NT2/D1 (cell line): Measurements from ENCODE around the gene BECN2.

Source experiments
- DNase-seq: peaks from one replicate; pipeline ENCODE4 v3.0.0-alpha.2; 2011; ENCODE audit warnings: low read depth, low spot score
- H3K27me3 ChIP-seq: 2 replicates; pipeline ENCODE4 v1.6.0; 2011; ENCODE audit warnings: mild to moderate bottlenecking; ENCODE audit not compliant: insufficient read length, insufficient read depth
- H3K36me3 ChIP-seq: 2 replicates; pipeline ENCODE4 v1.6.1; 2011; ENCODE audit warnings: mild to moderate bottlenecking, low read length, mixed read lengths; ENCODE audit not compliant: insufficient read depth, insufficient read length
- H3K4me1 ChIP-seq: 2 replicates; pipeline ENCODE4 v1.5.1; 2011; ENCODE audit not compliant: insufficient read depth, insufficient read length
- H3K4me3 ChIP-seq: 2 replicates; pipeline ENCODE4 v1.5.1; 2011; ENCODE audit warnings: low read depth; ENCODE audit not compliant: insufficient read length
- H3K9ac ChIP-seq: 2 replicates; pipeline ENCODE4 v1.6.0; 2011; ENCODE audit warnings: low read depth; ENCODE audit not compliant: insufficient read length
- H3K9me3 ChIP-seq: 2 replicates; pipeline ENCODE4 v1.5.1; 2011; ENCODE audit warnings: mild to moderate bottlenecking, low read length; ENCODE audit not compliant: insufficient read depth
- SUZ12 ChIP-seq: IDR thresholded peaks from 2 replicates; pipeline ENCODE4 v1.6.1; 2011; ENCODE audit not compliant: insufficient read length, insufficient read depth; ENCODE audit errors: extremely low read depth
- YY1 ChIP-seq: IDR thresholded peaks from 2 replicates; pipeline ENCODE4 v1.6.1; 2011; ENCODE audit not compliant: insufficient read length, insufficient read depth
- ZNF274 ChIP-seq: IDR thresholded peaks from 2 replicates; pipeline ENCODE4 v1.6.1; 2011; ENCODE audit warnings: mild to moderate bottlenecking, low read depth, low read length

The BECN2 gene

GRCh38 chr1:242005866-242006535 is 48.4 kb downstream of the BECN2 start:
- TF ChIP-seq SUZ12 (no peak), YY1 (no peak), ZNF274 (no peak)
- DNase-seq: no peak
- H3K36me3 ChIP-seq: no peaks in the 10 kb centered on the region

DNA sequence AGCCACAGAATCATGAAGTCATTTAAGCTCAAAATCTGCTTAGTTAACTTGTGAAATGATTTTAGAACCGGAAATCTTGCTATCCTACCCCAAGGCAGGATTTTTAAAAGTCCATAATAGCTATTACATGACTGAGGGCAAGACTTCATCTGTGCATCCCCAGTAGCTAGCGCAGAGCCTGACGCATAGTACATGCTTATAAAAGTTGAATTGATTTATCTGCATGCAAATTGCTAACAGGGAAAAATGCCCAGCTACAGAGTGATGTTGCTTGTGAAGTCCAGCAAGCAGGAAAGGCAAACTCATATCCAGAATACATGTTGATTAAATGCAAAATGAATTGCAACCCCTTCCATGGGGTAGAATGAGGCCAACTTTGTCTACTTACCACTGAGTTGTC is 49.4 kb downstream of the BECN2 start:
- DNase-seq: no peak
- no peaks in the 10 kb centered on the region for H3K27me3 ChIP-seq
- H3K4me3 ChIP-seq: no peak overlapping the region
- H3K36me3 ChIP-seq: no peaks in the 10 kb centered on the region
- no peaks in the 10 kb centered on the region for H3K9me3 ChIP-seq
- H3K4me1 ChIP-seq: no peaks in the 10 kb centered on the region
- TF ChIP-seq ZNF274: no peak
- TF ChIP-seq YY1: no peak
- no peak for TF ChIP-seq SUZ12
- H3K9ac ChIP-seq: no peak overlapping the region

More at GRCh38 chr1:242005866-242006535, 48.4 kb downstream of the BECN2 start:
- no peaks in the 10 kb centered on the region for H3K4me1 ChIP-seq
- H3K9ac ChIP-seq: no peak overlapping the region
- H3K27me3 ChIP-seq: no peaks in the 10 kb centered on the region
- no peaks in the 10 kb centered on the region for H3K9me3 ChIP-seq
- H3K4me3 ChIP-seq: no peak overlapping the region
